Large intestine (tissue), 3 donors: ENCODE data around the gene PSD2. TPM values are rescaled to one million over a fixed set of nuclear protein-coding genes. Genes with fewer than 3 reads are reported as not detected.

Source experiments
- DNase-seq, 2 donors: peaks; one replicate each; pipeline versions ENCODE4 v3.0.0 to v3.0.0-alpha.2; 2013
- H3K27ac ChIP-seq: one replicate; pipeline ENCODE4 v1.5.1; 2013; ENCODE audit warnings: low read length
- H3K27me3 ChIP-seq: 2 replicates; pipeline ENCODE4 v1.6.1; 2013; ENCODE audit warnings: low read length; ENCODE audit not compliant: control insufficient read depth, insufficient read depth
- H3K36me3 ChIP-seq: 2 replicates; pipeline ENCODE4 v1.6.1; 2013; ENCODE audit warnings: low read length; ENCODE audit not compliant: control insufficient read depth, insufficient read depth
- H3K4me1 ChIP-seq: one replicate; pipeline ENCODE4 v1.6.1; 2013; ENCODE audit warnings: low read length; ENCODE audit not compliant: control insufficient read depth, insufficient read depth
- H3K4me3 ChIP-seq: one replicate; pipeline ENCODE4 v1.5.1; 2013; ENCODE audit warnings: low read length
- H3K9me3 ChIP-seq: one replicate; pipeline ENCODE4 v1.6.1; 2013; ENCODE audit warnings: mild to moderate bottlenecking, low read depth, low read length, moderate library complexity; ENCODE audit not compliant: control insufficient read depth
- WGBS: methylation state at CpG from one replicate; pipeline ENCODE4 v1.1.5; 2013; ENCODE audit warnings: low lambda C conversion rate; ENCODE audit not compliant: insufficient coverage; 5-methylcytosine and 5-hydroxymethylcytosine counted together
- polyA plus RNA-seq: library from polyadenylated mRNA; unstranded; fragments of 120-200 nt; gene quantifications from one replicate; pipeline ENCODE4 v1.2.1, GENCODE V29; 2013

PSD2 gene
- polyA plus RNA-seq, 1 donor, result 0.99 TPM

DNA sequence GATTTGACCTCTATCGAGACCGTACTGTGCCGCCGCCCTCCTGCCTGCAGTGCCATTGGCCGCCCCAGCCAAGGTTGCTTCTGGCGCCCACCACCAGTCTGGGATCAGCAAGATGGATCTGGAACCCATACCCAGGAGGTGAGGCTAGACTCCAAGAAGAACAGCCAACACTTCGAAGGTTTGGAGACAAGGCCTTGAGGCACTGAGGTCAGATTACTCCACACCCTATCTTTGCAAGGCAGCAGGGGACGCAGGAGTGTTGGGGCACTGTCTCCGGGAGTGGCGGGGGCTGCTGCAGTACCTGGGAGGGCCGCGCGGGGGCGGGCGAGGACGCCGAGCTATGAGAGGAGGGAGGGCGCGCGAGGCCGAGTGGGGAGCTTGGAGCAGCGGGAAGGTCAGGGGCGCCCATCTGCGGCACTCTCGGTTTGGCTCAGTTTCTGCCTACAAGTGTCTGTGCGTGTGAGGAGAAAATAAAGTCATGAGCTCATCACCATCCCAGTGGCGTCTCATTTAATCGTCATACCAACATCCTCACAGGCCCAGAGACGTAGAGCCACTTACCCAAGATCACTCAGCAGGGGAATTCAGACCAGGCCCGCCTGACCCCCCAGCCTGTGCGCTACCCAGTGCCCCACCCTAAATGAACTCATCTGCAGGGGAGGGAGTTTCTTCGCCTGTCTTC lies 20.5 kb upstream of the PSD2 start:
- Histone ChIP-seq H3K27ac (no peak overlapping the region), H3K4me1 (peaks cover 4% of the 10 kb centered on the region), H3K4me3 (no peak overlapping the region), H3K27me3 (peaks cover 3% of the 10 kb centered on the region), H3K9me3 (no peaks in the 10 kb centered on the region), H3K36me3 (no peaks in the 10 kb centered on the region)
- DNase-seq, result peak in 1 of 2 donors; percentile 63
- no CpG with 5 or more reads among the region's 32 CpGs for WGBS

DNA sequence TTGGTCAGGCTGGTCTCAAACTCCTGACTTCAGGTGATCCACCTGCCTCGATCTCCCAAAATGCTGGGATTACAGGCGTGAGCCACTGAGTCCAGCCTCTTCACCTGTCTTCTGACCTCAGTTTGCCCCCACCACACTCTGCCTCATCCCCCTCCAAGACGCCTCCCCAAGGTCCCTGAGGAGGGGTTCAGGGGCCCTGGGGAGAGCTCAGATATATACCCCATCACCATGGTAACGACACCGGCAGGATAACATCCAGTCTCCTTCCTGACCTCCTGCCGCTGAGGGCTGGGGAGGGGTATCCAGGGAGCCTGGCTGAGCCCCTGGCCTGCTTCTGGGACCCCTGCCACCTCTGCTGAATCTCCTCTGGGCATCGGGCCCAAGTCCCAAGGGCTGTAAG lies 19.7 kb upstream of the PSD2 start:
- DNase-seq, result no peak
- WGBS, result no CpG with 5 or more reads among the region's 7 CpGs

DNA sequence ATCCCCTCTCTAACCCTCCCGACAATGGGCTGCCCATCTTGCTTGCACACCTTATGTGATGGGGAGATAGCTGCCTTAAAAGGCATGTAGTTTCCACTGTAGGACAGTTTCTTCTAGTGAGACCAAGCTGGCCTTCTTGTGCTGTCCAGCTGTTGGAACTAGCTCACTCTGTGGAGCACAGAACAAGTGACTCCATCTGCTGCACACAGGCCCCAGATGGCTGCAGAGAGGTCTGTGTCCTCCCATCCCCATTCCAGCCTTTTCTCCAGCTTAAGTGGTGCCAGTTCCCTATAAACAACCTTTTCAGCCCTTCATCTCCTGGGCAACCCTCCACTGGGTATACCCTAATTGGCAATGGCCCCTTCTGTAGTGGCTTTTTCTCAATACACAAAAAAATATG lies 18.7 kb upstream of the PSD2 start:
- no peak for DNase-seq
- no CpG with 5 or more reads among the region's 1 CpG for WGBS

More for the DNA sequence above, 19.7 kb upstream of the PSD2 start:
- Histone ChIP-seq H3K9me3 (no peaks in the 10 kb centered on the region), H3K27me3 (peaks cover 3% of the 10 kb centered on the region), H3K4me1 (peaks cover 4% of the 10 kb centered on the region), H3K36me3 (no peaks in the 10 kb centered on the region), H3K4me3 (no peak overlapping the region), H3K27ac (no peak overlapping the region)

DNA sequence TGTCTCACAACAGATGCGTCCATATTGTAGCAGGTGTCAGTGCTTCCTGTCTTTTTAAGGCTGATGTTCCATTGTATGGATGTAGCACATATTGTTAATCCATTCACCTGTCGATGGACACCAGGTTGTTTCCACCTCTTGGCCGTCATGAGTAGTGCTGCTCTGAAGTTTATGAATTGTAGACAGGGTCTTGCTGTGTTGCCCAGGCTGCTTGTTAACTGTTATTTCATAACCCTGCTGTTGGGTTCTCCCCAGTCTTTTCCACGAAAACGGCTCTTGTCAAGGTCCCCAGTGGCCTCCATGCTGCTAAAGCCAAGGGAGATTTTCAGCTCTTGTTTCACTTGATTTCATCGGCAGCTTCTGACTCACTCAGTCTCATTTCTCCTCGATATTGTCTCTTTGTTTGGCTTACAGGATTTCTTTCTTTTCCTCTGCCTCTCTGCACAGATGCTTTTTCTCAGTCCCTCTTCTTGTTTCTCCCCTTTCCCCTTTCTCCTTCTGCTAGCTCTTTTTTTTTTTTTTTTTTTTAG lies 12.1 kb upstream of the PSD2 start:
- Histone ChIP-seq H3K4me3 (no peak overlapping the region), H3K36me3 (no peaks in the 10 kb centered on the region), H3K4me1 (peaks cover 3% of the 10 kb centered on the region), H3K27me3 (peaks cover 14% of the 10 kb centered on the region), H3K9me3 (peaks cover 1% of the 10 kb centered on the region), H3K27ac (no peak overlapping the region)
- no peak for DNase-seq
- WGBS, result 100% methylated on average over 2 of the region's 7 CpGs

More for the DNA sequence above, 18.7 kb upstream of the PSD2 start:
- Histone ChIP-seq H3K27me3 (peaks cover 3% of the 10 kb centered on the region), H3K36me3 (no peaks in the 10 kb centered on the region), H3K4me1 (peaks cover 4% of the 10 kb centered on the region), H3K9me3 (no peaks in the 10 kb centered on the region), H3K4me3 (no peak overlapping the region), H3K27ac (no peak overlapping the region)

DNA sequence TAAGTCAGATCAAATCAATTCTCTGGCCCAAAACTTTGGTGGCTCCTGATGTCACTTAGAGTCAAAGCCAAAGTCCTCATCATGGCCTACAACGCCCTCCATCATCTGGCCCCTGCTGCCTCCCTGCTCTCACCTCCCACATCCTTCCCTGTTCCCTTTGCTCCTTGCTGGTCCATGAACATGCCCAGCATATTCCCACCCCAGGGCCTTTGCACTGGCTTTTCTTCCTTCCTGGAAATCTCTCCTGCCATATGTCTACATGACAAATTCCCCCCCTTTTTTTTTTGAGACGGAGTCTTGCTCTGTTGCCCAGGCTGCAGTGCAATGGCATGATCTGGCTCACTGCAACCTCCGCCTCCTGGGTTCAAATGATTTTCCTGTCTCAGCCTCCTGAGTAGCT lies 11.1 kb upstream of the PSD2 start:
- H3K36me3 ChIP-seq, result no peaks in the 10 kb centered on the region
- no peak overlapping the region for H3K27ac ChIP-seq
- H3K4me1 ChIP-seq, result peaks cover 3% of the 10 kb centered on the region
- DNase-seq, result no peak
- no peak overlapping the region for H3K4me3 ChIP-seq
- H3K27me3 ChIP-seq, result peaks cover 20% of the 10 kb centered on the region
- WGBS, result no CpG with 5 or more reads among the region's 3 CpGs
- H3K9me3 ChIP-seq, result peaks cover 3% of the 10 kb centered on the region

DNA sequence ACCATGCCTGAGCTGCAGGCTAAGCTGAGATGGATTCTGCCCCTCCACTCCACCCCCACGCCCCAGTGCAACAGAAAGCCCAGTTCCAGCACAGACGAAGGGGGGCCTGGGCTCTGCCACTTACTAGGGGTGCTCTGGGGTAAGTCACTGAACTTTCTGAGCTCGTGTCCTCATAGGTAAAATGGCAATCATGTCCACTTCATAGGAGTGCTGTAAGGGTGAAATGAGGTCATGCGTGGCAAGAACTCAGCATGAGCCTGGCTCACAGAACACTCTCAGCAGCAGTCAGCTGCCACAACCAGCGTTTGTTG lies 8.4 kb upstream of the PSD2 start:
- no peak overlapping the region for H3K27ac ChIP-seq
- WGBS, result no CpG with 5 or more reads among the region's 5 CpGs
- peak overlapping the region; percentile 49 for H3K4me3 ChIP-seq

DNA sequence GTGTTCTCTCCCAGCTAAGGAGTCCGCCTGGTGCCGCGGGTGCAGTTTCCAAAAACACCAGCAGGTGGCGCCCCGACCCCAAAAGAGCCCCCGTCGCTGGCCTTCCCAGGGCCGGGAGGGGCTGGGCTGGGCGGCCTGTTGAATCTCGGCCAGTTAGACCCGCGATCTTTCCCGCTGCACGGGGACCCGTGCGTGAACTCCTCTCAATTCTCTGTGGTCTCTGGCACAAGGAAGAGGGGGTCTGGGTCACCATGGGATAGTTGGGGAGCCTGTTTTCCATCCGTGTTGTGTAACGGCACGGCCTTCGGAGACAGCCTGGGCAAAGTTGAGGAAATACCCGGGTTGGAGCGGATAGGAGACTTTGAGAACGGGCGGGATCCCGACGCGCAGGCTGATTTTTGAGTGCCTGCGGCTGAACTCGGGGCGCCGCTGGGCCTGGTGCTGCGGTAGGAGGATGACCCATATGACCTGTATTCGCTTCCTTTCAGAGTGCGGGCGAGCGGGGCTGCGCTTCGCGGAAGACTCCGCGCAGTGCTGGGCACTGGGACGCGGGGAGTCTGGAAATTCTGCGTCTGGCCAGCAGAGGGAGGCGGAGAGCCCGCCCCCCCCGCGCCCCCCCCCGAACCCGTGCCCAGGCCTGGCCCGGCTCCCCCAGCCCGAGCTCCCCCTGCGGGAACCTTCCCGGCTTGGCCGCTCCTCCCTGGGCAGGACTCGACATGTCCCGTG lies 7.9 kb upstream of the PSD2 start:
- Histone ChIP-seq H3K27ac (no peak overlapping the region), H3K36me3 (no peaks in the 10 kb centered on the region), H3K4me3 (peak overlapping the region; percentile 49), H3K27me3 (peaks cover 30% of the 10 kb centered on the region), H3K4me1 (peaks cover 3% of the 10 kb centered on the region), H3K9me3 (peaks cover 3% of the 10 kb centered on the region)
- no CpG with 5 or more reads among the region's 57 CpGs for WGBS
- DNase-seq, result peak; percentile 56 to 75

More for the DNA sequence above, 8.4 kb upstream of the PSD2 start:
- Histone ChIP-seq H3K4me1 (peaks cover 3% of the 10 kb centered on the region), H3K9me3 (peaks cover 3% of the 10 kb centered on the region), H3K36me3 (no peaks in the 10 kb centered on the region), H3K27me3 (peaks cover 26% of the 10 kb centered on the region)
- no peak for DNase-seq

DNA sequence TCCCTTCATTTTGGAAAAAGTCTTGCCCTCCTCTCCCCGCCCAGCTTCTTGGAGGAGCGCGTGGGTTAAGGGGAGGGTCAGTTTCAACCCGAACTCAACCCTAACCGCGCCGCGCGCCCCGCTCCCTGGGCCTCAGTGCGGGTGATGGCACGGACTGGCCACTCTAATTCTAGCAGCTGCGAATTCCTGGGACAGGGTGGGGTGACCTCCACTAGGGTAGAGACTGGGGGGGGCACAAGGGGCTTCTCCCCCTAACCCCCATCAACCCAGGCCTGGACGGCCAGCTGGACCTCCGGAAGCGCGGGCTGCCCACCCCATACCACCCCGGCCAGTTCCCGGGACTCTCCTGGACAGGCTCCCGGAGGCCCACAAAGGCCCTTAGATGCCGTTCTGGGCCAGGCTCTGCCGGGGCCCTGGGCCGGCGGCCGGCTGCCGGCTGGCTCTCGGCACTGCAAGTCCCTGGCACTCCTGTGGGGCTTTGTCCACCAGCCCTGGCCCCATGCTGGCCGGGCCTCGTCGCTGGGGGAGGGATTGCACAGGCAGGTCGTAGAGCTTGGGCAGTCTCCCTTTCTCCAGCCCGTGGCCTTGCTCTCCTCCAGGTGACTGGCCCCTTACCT lies 7.2 kb upstream of the PSD2 start:
- H3K27me3 ChIP-seq, result peaks cover 33% of the 10 kb centered on the region
- H3K9me3 ChIP-seq, result peaks cover 3% of the 10 kb centered on the region
- WGBS, result no CpG with 5 or more reads among the region's 32 CpGs
- H3K4me3 ChIP-seq, result no peak overlapping the region
- no peak overlapping the region for H3K27ac ChIP-seq
- no peak for DNase-seq
- H3K4me1 ChIP-seq, result peaks cover 3% of the 10 kb centered on the region
- no peaks in the 10 kb centered on the region for H3K36me3 ChIP-seq

DNA sequence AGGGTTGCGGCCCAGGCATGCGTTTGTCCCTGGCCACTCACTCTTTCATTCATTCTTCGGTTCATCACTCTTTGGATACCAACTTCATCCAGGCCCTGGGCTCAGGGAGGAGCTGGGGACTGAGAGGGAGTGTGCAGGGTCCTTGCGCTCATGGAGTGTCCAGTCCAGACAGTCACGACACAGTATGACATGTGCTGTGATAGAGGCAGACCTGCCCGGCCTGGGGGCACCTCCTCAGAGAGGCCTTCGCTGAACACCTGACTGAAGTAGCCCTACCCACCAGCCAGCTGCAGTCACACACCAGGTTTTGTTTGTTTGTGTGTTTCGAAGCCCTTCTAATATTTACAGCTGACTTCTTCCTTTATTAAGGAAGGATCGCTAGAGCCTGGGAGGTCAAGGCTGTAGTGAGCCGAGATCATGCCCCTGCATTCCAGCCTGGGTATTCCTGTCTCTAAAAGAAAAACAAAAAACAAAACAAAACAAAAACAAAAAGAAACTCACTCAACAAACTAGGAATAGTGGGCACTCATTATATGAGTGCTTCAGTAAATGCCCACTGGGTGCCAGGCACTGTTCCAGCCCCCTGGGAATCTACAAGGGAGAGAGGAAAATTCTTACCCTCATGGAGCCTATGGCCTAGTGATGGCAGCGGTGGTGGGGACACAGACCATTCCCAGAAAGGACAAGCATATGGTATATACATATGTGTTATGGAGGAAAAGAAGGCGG lies 6.3 kb upstream of the PSD2 start:
- Histone ChIP-seq H3K4me3 (no peak overlapping the region), H3K9me3 (peaks cover 3% of the 10 kb centered on the region), H3K36me3 (no peaks in the 10 kb centered on the region), H3K27me3 (peaks cover 41% of the 10 kb centered on the region), H3K27ac (no peak overlapping the region), H3K4me1 (peaks cover 3% of the 10 kb centered on the region)
- WGBS, result 67% methylated on average over 1 of the region's 12 CpGs
- DNase-seq, result no peak

DNA sequence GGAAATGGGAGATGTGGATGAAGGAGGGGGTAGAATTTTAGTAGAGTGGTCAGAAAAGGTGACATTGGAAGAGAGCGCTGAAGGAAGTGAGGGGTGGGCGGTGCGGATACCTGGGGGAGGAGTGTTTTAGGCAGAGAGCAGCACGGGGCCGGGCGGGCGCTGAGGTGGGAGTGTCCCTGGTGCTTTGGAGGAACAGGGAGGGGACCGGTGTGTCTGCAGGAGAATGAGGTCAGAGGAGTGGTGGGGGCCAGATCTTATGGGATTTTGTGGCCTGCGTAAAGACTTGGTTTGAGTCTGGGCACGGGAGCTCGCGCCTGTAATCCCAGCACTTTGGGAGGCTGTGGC lies 5.8 kb upstream of the PSD2 start:
- peaks cover 3% of the 10 kb centered on the region for H3K4me1 ChIP-seq
- no peak overlapping the region for H3K4me3 ChIP-seq
- peaks cover 44% of the 10 kb centered on the region for H3K27me3 ChIP-seq
- no CpG with 5 or more reads among the region's 12 CpGs for WGBS
- no peaks in the 10 kb centered on the region for H3K36me3 ChIP-seq
- no peak for DNase-seq
- no peak overlapping the region for H3K27ac ChIP-seq
- peaks cover 3% of the 10 kb centered on the region for H3K9me3 ChIP-seq
